A673 (cell line): ENCODE data around the gene SLPI. TPM values are rescaled to one million over a fixed set of nuclear protein-coding genes. Genes with fewer than 3 reads are reported as not detected.

Experiments used
- BruUV-seq: library from RNA; stranded (reverse); fragments of 400-500 nt; replicated peaks from 2 replicates; lab custom pipeline; 2021; lab: Mats Ljungman, UMichigan
- CTCF ChIA-PET: fragments of 300-600 bp; sonication (Branson Sonifier 250); formaldehyde crosslinking; loops from one replicate; lab custom pipeline; 2022; ENCODE audit warnings: antibody characterized with exemption; lab: Charles Lee
- POLR2A ChIA-PET: fragments of 300-600 bp; sonication (Branson Sonifier 250); formaldehyde crosslinking; loops from one replicate; lab custom pipeline; 2022; ENCODE audit warnings: antibody characterized with exemption; ENCODE audit not compliant: low non-redundant PET; lab: Charles Lee
- DNase-seq: peaks from one replicate; pipeline ENCODE4 v3.0.0-alpha.2; 2015; ENCODE audit warnings: low spot score
- H3K27ac ChIP-seq: fragments of 200-600 bp; sonication (generic); 2 replicates; pipeline ENCODE4 v1.5.1; 2016; ENCODE audit warnings: mixed run types, low read depth, mild to moderate bottlenecking, mixed read lengths, antibody characterized with exemption, low read length; ENCODE audit not compliant: poor library complexity, severe bottlenecking
- H3K27me3 ChIP-seq: fragments of 200-600 bp; sonication (generic); replicated peaks from 2 replicates; pipeline ENCODE4 v1.6.1; 2017; ENCODE audit warnings: mixed run types, low read depth, mild to moderate bottlenecking, mixed read lengths, antibody characterized with exemption, low read length; ENCODE audit not compliant: insufficient read depth, poor library complexity
- H3K36me3 ChIP-seq: fragments of 200-600 bp; sonication (generic); 2 replicates; pipeline ENCODE4 v1.6.1; 2016; ENCODE audit warnings: mixed run types, mild to moderate bottlenecking, mixed read lengths, antibody characterized with exemption, low read length; ENCODE audit not compliant: insufficient read depth, poor library complexity, severe bottlenecking
- H3K4me1 ChIP-seq: fragments of 200-600 bp; sonication (generic); 2 replicates; pipeline ENCODE4 v1.6.1; 2017; ENCODE audit warnings: mixed run types, mild to moderate bottlenecking, mixed read lengths, antibody characterized with exemption, low read length; ENCODE audit not compliant: insufficient read depth, poor library complexity, severe bottlenecking
- H3K4me3 ChIP-seq: fragments of 200-600 bp; sonication (generic); 2 replicates; pipeline ENCODE4 v1.5.1; 2016; ENCODE audit warnings: low read depth, mixed run types, mild to moderate bottlenecking, mixed read lengths, low read length; ENCODE audit not compliant: poor library complexity, severe bottlenecking
- H3K9me3 ChIP-seq: fragments of 200-600 bp; sonication (generic); 2 replicates; pipeline ENCODE4 v1.6.1; 2016; ENCODE audit warnings: mixed run types, low read depth, mild to moderate bottlenecking, mixed read lengths, antibody characterized with exemption, low read length; ENCODE audit not compliant: poor library complexity, severe bottlenecking
- CTCF ChIP-seq: fragments of 300-800, 200-600 bp; sonication (generic); conservative IDR thresholded peaks from 2 replicates; pipeline ENCODE4 v1.5.1; 2017; ENCODE audit warnings: low read depth, mild to moderate bottlenecking, antibody characterized with exemption, low read length, moderate library complexity, mixed read lengths
- EZH2 ChIP-seq: fragments of 200-600 bp; sonication (generic); IDR thresholded peaks from 2 replicates; pipeline ENCODE4 v1.6.1; 2017; ENCODE audit warnings: borderline replicate concordance, low read depth, mild to moderate bottlenecking, mixed read lengths, antibody characterized with exemption, low read length; ENCODE audit not compliant: poor library complexity, severe bottlenecking
- intact Hi-C: fragments of 100-400 bp; cut with micrococcal nuclease; formaldehyde crosslinking; loops from one replicate; pipeline ENCODE4 v1.10.0; 2022; ENCODE audit not compliant: unreplicated experiment
- total RNA-seq: library from RNA; stranded (reverse); gene quantifications from 2 replicates; pipeline ENCODE4 v1.2.3, GENCODE V29; 2021

The SLPI gene
- total RNA-seq, 1 experiment from 2014 or later, result not detected

- intact Hi-C loops, result no loop called here
- POLR2A ChIA-PET, result no interaction called here
- no peaks in the 10 kb centered on the region for H3K9me3 ChIP-seq
- TF ChIP-seq EZH2, result no peak
- TF ChIP-seq CTCF, result no peak
- DNase-seq, result no peak
- CTCF ChIA-PET, result no interaction called here
- H3K27me3 ChIP-seq, result no peaks in the 10 kb centered on the region
- no TSS peak for BruUV-seq
- no peaks in the 10 kb centered on the region for H3K36me3 ChIP-seq
- H3K4me1 ChIP-seq, result no peaks in the 10 kb centered on the region
- no peak overlapping the region for H3K4me3 ChIP-seq
- H3K27ac ChIP-seq, result no peak overlapping the region
Measured at GRCh38 chr20:45283551-45284057, 29.2 kb upstream of the SLPI start.

GRCh38 chr20:45282700-45283550, 28.6 kb upstream of the SLPI start:
- Histone ChIP-seq H3K27me3 (no peaks in the 10 kb centered on the region), H3K9me3 (no peaks in the 10 kb centered on the region), H3K36me3 (no peaks in the 10 kb centered on the region), H3K27ac (no peak overlapping the region), H3K4me1 (no peaks in the 10 kb centered on the region), H3K4me3 (no peak overlapping the region)
- intact Hi-C loops, result no loop called here
- BruUV-seq, result no TSS peak
- ChIA-PET POLR2A (no interaction called here), CTCF (no interaction called here)
- DNase-seq, result no peak
- TF ChIP-seq EZH2, result no peak

- CTCF ChIA-PET, result no interaction called here
- Histone ChIP-seq H3K27me3 (no peaks in the 10 kb centered on the region), H3K36me3 (no peaks in the 10 kb centered on the region), H3K27ac (no peak overlapping the region), H3K4me3 (no peak overlapping the region), H3K4me1 (no peaks in the 10 kb centered on the region), H3K9me3 (no peaks in the 10 kb centered on the region)
- no peak for DNase-seq
- no TSS peak for BruUV-seq
- no peak for TF ChIP-seq CTCF
- no peak for TF ChIP-seq EZH2
- intact Hi-C loops, result no loop called here
- POLR2A ChIA-PET, result no interaction called here
Measured at GRCh38 chr20:45279992-45280391, 25.6 kb upstream of the SLPI start.
